ENCODE results near the gene THSD4. TPM values are rescaled to one million over a fixed set of nuclear protein-coding genes. Genes with fewer than 3 reads are reported as not detected.
A peak's percentile ranks its signal among the peaks of the same experiment; 100 is the strongest.

The THSD4 gene
- total and polyA plus RNA-seq, 2 donors (not counting 1 experiment from before 2014, with no cell fraction given): 43.1 to 95.5 TPM

DNA sequence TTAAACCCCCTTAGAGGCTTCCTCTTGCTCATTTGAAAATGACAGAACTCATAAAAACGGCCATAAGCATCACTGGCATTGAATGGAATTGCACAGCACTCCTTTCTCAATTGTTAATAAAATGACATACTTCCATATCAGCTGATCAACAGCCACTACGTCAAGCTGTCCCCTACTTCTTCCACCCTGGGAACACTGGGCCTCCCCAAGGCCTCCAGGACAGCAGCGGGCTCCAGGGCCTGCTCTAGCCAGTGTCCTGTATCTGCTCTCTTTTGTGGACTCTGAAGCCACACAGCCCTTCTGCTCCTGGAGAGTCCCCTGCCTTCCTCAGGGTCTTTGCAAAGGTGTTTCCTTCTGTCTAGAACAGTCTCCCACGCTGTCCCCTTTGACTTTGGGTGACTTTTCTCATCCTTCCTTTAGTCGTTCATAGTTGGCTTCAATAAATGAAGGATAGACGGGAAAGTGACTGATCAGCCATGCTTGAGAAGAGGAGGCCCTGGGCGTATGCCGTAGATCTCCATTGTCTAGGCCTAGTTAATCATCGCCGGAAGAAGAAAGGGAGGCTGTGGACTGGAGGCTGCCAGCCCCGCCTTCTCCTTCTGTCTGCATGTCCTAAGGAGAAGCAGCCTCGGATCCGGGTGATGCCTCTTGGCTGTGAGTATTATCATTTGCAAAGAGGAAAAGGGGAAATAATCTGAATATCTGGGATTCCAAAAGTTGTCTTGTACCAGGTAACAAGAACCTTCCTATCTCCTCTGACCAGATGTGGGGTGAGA, 4.7 kb upstream of the THSD4 start:
- TF ChIP-seq, protein P1, sequence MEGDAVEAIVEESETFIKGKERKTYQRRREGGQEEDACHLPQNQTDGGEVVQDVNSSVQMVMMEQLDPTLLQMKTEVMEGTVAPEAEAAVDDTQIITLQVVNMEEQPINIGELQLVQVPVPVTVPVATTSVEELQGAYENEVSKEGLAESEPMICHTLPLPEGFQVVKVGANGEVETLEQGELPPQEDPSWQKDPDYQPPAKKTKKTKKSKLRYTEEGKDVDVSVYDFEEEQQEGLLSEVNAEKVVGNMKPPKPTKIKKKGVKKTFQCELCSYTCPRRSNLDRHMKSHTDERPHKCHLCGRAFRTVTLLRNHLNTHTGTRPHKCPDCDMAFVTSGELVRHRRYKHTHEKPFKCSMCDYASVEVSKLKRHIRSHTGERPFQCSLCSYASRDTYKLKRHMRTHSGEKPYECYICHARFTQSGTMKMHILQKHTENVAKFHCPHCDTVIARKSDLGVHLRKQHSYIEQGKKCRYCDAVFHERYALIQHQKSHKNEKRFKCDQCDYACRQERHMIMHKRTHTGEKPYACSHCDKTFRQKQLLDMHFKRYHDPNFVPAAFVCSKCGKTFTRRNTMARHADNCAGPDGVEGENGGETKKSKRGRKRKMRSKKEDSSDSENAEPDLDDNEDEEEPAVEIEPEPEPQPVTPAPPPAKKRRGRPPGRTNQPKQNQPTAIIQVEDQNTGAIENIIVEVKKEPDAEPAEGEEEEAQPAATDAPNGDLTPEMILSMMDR (conservative IDR thresholded peaks at IDR 0.05 in 1 of 2, IDR thresholded peaks at IDR 0.05 in 1 of 2; ENCODE audit: low read depth in 1 of 2, low read length in 2 of 2): no peak
- TF ChIP-seq EZH2 (IDR thresholded peaks at IDR 0.05; ENCODE audit: low read length, missing control alignments): no peak
- no peaks in the 10 kb centered on the region for H3K9me3 ChIP-seq (ENCODE audit: control insufficient read depth, insufficient read depth, low read depth, low read length)
- H3K9ac ChIP-seq (ENCODE audit: insufficient read depth, low read length): no peak overlapping the region
- H3K27ac ChIP-seq (ENCODE audit: insufficient read depth, low read length): no peak overlapping the region
- H4K20me1 ChIP-seq (ENCODE audit: control insufficient read depth, extremely low read depth, insufficient read depth, low read length): no peaks in the 10 kb centered on the region
- DNase-seq (ENCODE audit: low read depth in 2 of 2): no peak
- no peaks in the 10 kb centered on the region for H3K36me3 ChIP-seq (ENCODE audit: control insufficient read depth, insufficient read depth, low read length)
- no peak overlapping the region for H3K4me2 ChIP-seq (ENCODE audit: extremely low read depth, insufficient read depth, low read length)
- H3K4me3 ChIP-seq (replicated peaks in 1 of 4; ENCODE audit: control extremely low read depth in 1 of 4, insufficient read depth in 1 of 4, low read depth in 3 of 4, low read length in 4 of 4): no peak overlapping the region
- no peaks in the 10 kb centered on the region for H3K27me3 ChIP-seq (ENCODE audit: control insufficient read depth, insufficient read depth, low read length)
- no peaks in the 10 kb centered on the region for H3K79me2 ChIP-seq (ENCODE audit: control insufficient read depth, insufficient read depth, low read length)
- H3K4me1 ChIP-seq (ENCODE audit: control insufficient read depth, extremely low read depth, insufficient read depth, low read length): peaks cover 5% of the 10 kb centered on the region
- no peak overlapping the region for H2AFZ ChIP-seq (ENCODE audit: low read length)

DNA sequence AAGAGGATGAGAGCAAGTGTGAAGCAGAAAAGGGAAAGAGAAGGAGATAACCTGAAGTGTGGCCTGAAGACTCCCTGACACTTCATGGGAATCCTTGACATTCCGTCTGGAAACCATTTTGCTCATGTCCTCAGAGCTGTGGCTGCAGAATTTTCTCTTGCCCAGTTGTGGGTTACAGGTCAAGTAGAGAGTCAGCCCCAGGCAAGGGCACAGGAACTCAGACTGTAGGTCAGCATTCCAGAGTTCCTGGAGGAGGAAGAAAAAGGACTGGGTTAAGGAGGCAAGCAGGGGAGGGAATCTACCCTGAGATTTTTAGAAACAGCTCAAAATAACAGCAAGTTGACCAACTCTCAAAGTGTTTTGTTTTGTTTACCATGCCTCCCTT, 4.1 kb upstream of the THSD4 start:
- H2AFZ ChIP-seq (ENCODE audit: low read length): no peak overlapping the region
- H3K36me3 ChIP-seq (ENCODE audit: control insufficient read depth, insufficient read depth, low read length): no peaks in the 10 kb centered on the region
- no peaks in the 10 kb centered on the region for H3K9me3 ChIP-seq (ENCODE audit: control insufficient read depth, insufficient read depth, low read depth, low read length)
- DNase-seq (ENCODE audit: low read depth in 2 of 2): no peak
- peaks cover 5% of the 10 kb centered on the region for H3K79me2 ChIP-seq (ENCODE audit: control insufficient read depth, insufficient read depth, low read length)
- TF ChIP-seq, protein P1 (conservative IDR thresholded peaks at IDR 0.05 in 1 of 2, IDR thresholded peaks at IDR 0.05 in 1 of 2; ENCODE audit: low read depth in 1 of 2, low read length in 2 of 2): no peak
- no peak for TF ChIP-seq EZH2 (IDR thresholded peaks at IDR 0.05; ENCODE audit: low read length, missing control alignments)
- no peaks in the 10 kb centered on the region for H4K20me1 ChIP-seq (ENCODE audit: control insufficient read depth, extremely low read depth, insufficient read depth, low read length)
- no peak overlapping the region for H3K4me3 ChIP-seq (replicated peaks in 1 of 4; ENCODE audit: control extremely low read depth in 1 of 4, insufficient read depth in 1 of 4, low read depth in 3 of 4, low read length in 4 of 4)
- no peak overlapping the region for H3K4me2 ChIP-seq (ENCODE audit: extremely low read depth, insufficient read depth, low read length)
- H3K27ac ChIP-seq (ENCODE audit: insufficient read depth, low read length): no peak overlapping the region
- H3K27me3 ChIP-seq (ENCODE audit: control insufficient read depth, insufficient read depth, low read length): no peaks in the 10 kb centered on the region
- H3K4me1 ChIP-seq (ENCODE audit: control insufficient read depth, extremely low read depth, insufficient read depth, low read length): peaks cover 5% of the 10 kb centered on the region
- no peak overlapping the region for H3K9ac ChIP-seq (ENCODE audit: insufficient read depth, low read length)

DNA sequence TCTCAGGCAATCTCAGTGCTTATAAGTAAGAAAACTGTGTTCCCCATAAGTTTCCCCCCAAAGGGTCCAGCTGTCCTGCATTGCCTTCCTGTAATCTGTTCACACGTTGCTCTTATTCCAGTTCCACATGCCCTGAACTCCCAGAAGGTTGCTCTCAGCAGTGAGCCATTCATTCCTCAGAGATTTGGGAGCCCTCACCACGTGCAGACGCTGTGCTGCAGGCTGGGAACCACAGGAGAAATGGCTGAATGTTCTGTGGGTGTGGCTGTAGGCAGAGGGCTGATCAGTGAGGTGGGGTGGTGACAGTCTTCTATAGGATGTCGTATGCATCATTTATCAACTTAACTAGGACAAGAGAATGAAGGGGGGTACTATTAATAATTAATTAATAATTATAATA, 3.3 kb upstream of the THSD4 start:
- Histone ChIP-seq H3K9me3 (ENCODE audit: control insufficient read depth, insufficient read depth, low read depth, low read length) (no peaks in the 10 kb centered on the region), H3K27me3 (ENCODE audit: control insufficient read depth, insufficient read depth, low read length) (no peaks in the 10 kb centered on the region), H3K79me2 (ENCODE audit: control insufficient read depth, insufficient read depth, low read length) (peaks cover 11% of the 10 kb centered on the region), H3K36me3 (ENCODE audit: control insufficient read depth, insufficient read depth, low read length) (no peaks in the 10 kb centered on the region), H3K9ac (ENCODE audit: insufficient read depth, low read length) (no peak overlapping the region), H3K4me2 (ENCODE audit: extremely low read depth, insufficient read depth, low read length) (no peak overlapping the region), H2AFZ (ENCODE audit: low read length) (peak overlapping the region; percentile 31), H3K4me3 (replicated peaks in 1 of 4; ENCODE audit: control extremely low read depth in 1 of 4, insufficient read depth in 1 of 4, low read depth in 3 of 4, low read length in 4 of 4) (no peak overlapping the region), H3K4me1 (ENCODE audit: control insufficient read depth, extremely low read depth, insufficient read depth, low read length) (peaks cover 5% of the 10 kb centered on the region), H3K27ac (ENCODE audit: insufficient read depth, low read length) (no peak overlapping the region), H4K20me1 (ENCODE audit: control insufficient read depth, extremely low read depth, insufficient read depth, low read length) (no peaks in the 10 kb centered on the region)
- no peak for DNase-seq (ENCODE audit: low read depth in 2 of 2)
- TF ChIP-seq, protein P1 (conservative IDR thresholded peaks at IDR 0.05 in 1 of 2, IDR thresholded peaks at IDR 0.05 in 1 of 2; ENCODE audit: low read depth in 1 of 2, low read length in 2 of 2): no peak
- no peak for TF ChIP-seq EZH2 (IDR thresholded peaks at IDR 0.05; ENCODE audit: low read length, missing control alignments)

Data from fibroblast of lung (primary cell).